MCF 10A (cell line): ENCODE results near the gene ERC2. TPM values are rescaled to one million over a fixed set of nuclear protein-coding genes. Genes with fewer than 3 reads are reported as not detected.

Experiments
- BruUV-seq: library from RNA; stranded (reverse); fragments of 400-500 nt; replicated peaks from 2 replicates; lab custom pipeline; 2021; lab: Mats Ljungman, UMichigan
- CTCF ChIA-PET: fragments of 300-600 bp; sonication (Branson Sonifier 250); formaldehyde crosslinking; extraction: SDS; loops from one replicate; lab custom pipeline; 2021; ENCODE audit warnings: antibody characterized with exemption, inconsistent platforms; lab: Yijun Ruan, JAX
- POLR2A ChIA-PET: fragments of 300-600, 350-650 bp; sonication (Branson Sonifier 250); formaldehyde crosslinking; extraction: SDS; loops from one replicate; lab custom pipeline; 2020; ENCODE audit warnings: antibody characterized with exemption, inconsistent platforms; lab: Yijun Ruan, JAX
- DNase-seq: peaks from one replicate; pipeline ENCODE4 v3.0.0-alpha.2; 2018; ENCODE audit not compliant: unreplicated experiment
- H3K27ac Mint-ChIP-seq: one replicate; pipeline ENCODE4 v1.8.0; 2022; ENCODE audit warnings: mild to moderate bottlenecking, low read depth, mixed read lengths; ENCODE audit not compliant: unreplicated experiment
- H3K27me3 Mint-ChIP-seq: one replicate; pipeline ENCODE4 v1.8.0; 2022; ENCODE audit warnings: mixed read lengths; ENCODE audit not compliant: insufficient read depth, unreplicated experiment
- H3K36me3 Mint-ChIP-seq: one replicate; pipeline ENCODE4 v1.8.0; 2022; ENCODE audit warnings: mild to moderate bottlenecking, moderate library complexity, mixed read lengths; ENCODE audit not compliant: insufficient read depth, unreplicated experiment
- H3K4me1 Mint-ChIP-seq: one replicate; pipeline ENCODE4 v1.8.0; 2022; ENCODE audit warnings: mixed read lengths; ENCODE audit not compliant: insufficient read depth, unreplicated experiment
- H3K4me3 Mint-ChIP-seq: one replicate; pipeline ENCODE4 v1.8.0; 2022; ENCODE audit warnings: mild to moderate bottlenecking, moderate library complexity, mixed read lengths; ENCODE audit not compliant: unreplicated experiment
- H3K9me3 Mint-ChIP-seq: one replicate; pipeline ENCODE4 v1.8.0; 2022; ENCODE audit warnings: mixed read lengths; ENCODE audit not compliant: unreplicated experiment
- CTCF ChIP-seq: fragments of 200-600 bp; IDR thresholded peaks from one replicate; pipeline ENCODE4 v1.8.0; 2022; ENCODE audit warnings: antibody characterized with exemption, mild to moderate bottlenecking; ENCODE audit not compliant: unreplicated experiment
- intact Hi-C: fragments of 100-400 bp; cut with micrococcal nuclease; formaldehyde crosslinking; loops from 2 replicates; pipeline ENCODE4 v1.14.1; 2022
- total RNA-seq: library from RNA; stranded (reverse); gene quantifications from 2 replicates; pipeline ENCODE4 v1.2.3, GENCODE V29; 2022

The ERC2 gene
- total RNA-seq, 1 experiment from 2014 or later: 0.42 TPM

GRCh38 chr3:56115199-56115598, 353.1 kb downstream of the ERC2 start:
- Mint-ChIP-seq H3K4me3 (no peak overlapping the region), H3K27me3 (no peaks in the 10 kb centered on the region)
- CTCF ChIA-PET: no interaction called here

GRCh38 chr3:56113908-56114307, 354.4 kb downstream of the ERC2 start:
- H3K4me3 Mint-ChIP-seq: no peak overlapping the region
- intact Hi-C loops: no loop called here
- CTCF ChIA-PET: interaction anchor here (1.0 kb wide), 1 partner anchor 18 kb away, joined by 3 read pairs; no protein-coding TSS in a partner anchor
- H3K36me3 Mint-ChIP-seq: no peaks in the 10 kb centered on the region
- TF ChIP-seq CTCF: no peak
- BruUV-seq: no TSS peak
- H3K4me1 Mint-ChIP-seq: no peaks in the 10 kb centered on the region
- POLR2A ChIA-PET: interaction anchor here (1.1 kb wide), 1 partner anchor 18 kb away, joined by 3 read pairs; no protein-coding TSS in a partner anchor
- H3K9me3 Mint-ChIP-seq: no peaks in the 10 kb centered on the region
- H3K27ac Mint-ChIP-seq: no peak overlapping the region
- no peaks in the 10 kb centered on the region for H3K27me3 Mint-ChIP-seq
- DNase-seq: no peak

More at GRCh38 chr3:56115199-56115598, 353.1 kb downstream of the ERC2 start:
- Mint-ChIP-seq H3K36me3 (no peaks in the 10 kb centered on the region), H3K4me1 (peaks cover 3% of the 10 kb centered on the region), H3K27ac (no peak overlapping the region), H3K9me3 (no peaks in the 10 kb centered on the region)
- POLR2A ChIA-PET: no interaction called here
- DNase-seq: no peak
- intact Hi-C loops: no loop called here
- no TSS peak for BruUV-seq
- no peak for TF ChIP-seq CTCF

GRCh38 chr3:56113231-56113630, 355.0 kb downstream of the ERC2 start:
- POLR2A ChIA-PET: interaction anchor here (1.1 kb wide), 1 partner anchor 19 kb away, joined by 3 read pairs; no protein-coding TSS in a partner anchor
- Mint-ChIP-seq H3K9me3 (no peaks in the 10 kb centered on the region), H3K4me1 (no peaks in the 10 kb centered on the region), H3K27me3 (no peaks in the 10 kb centered on the region), H3K27ac (no peak overlapping the region), H3K36me3 (no peaks in the 10 kb centered on the region), H3K4me3 (no peak overlapping the region)
- no peak for DNase-seq
- CTCF ChIA-PET: interaction anchor here (0.9 to 1.0 kb wide), 3 partner anchors 9 to 56 kb away, joined by 3 to 4 read pairs (median 3); no protein-coding TSS in a partner anchor
- intact Hi-C loops: no loop called here
- TF ChIP-seq CTCF: no peak
- no TSS peak for BruUV-seq

- CTCF ChIA-PET: no interaction called here
- DNase-seq: no peak
These were observed 356.5 kb downstream of the ERC2 start for GRCh38 chr3:56111606-56112304.

More at GRCh38 chr3:56111606-56112304, 356.5 kb downstream of the ERC2 start:
- TF ChIP-seq CTCF: no peak
- POLR2A ChIA-PET: interaction anchor here (1.2 kb wide), 1 partner anchor 8 kb away, joined by 3 read pairs; no protein-coding TSS in a partner anchor
- H3K9me3 Mint-ChIP-seq: no peaks in the 10 kb centered on the region
- H3K4me3 Mint-ChIP-seq: no peak overlapping the region
- H3K4me1 Mint-ChIP-seq: no peaks in the 10 kb centered on the region
- H3K27ac Mint-ChIP-seq: no peak overlapping the region
- BruUV-seq: no TSS peak
- H3K36me3 Mint-ChIP-seq: no peaks in the 10 kb centered on the region
- intact Hi-C loops: no loop called here
- H3K27me3 Mint-ChIP-seq: no peaks in the 10 kb centered on the region
